ENCODE results near the gene SLC4A5.

SLC4A5 gene

GRCh38 chr2:74313497-74313896 is 29.7 kb downstream of the SLC4A5 start:
- TF ChIP-seq CTCF (IDR thresholded peaks at IDR 0.05): no peak

GRCh38 chr2:74312913-74313312 is 30.3 kb downstream of the SLC4A5 start:
- no peak for TF ChIP-seq CTCF (IDR thresholded peaks at IDR 0.05)

More at GRCh38 chr2:74313497-74313896, 29.7 kb downstream of the SLC4A5 start:
- no peak overlapping the region for H3K4me3 ChIP-seq (ENCODE audit: low read depth in 1 of 2, low read length in 1 of 2)
- no peaks in the 10 kb centered on the region for H3K4me1 ChIP-seq (ENCODE audit: control insufficient read depth in 1 of 2, insufficient read depth in 1 of 2, low read depth in 1 of 2, low read length in 1 of 2)
- no peaks in the 10 kb centered on the region for H3K36me3 ChIP-seq
- no peak overlapping the region for H3K27ac ChIP-seq
- no peaks in the 10 kb centered on the region for H3K27me3 ChIP-seq
- no peaks in the 10 kb centered on the region for H3K9me3 ChIP-seq

GRCh38 chr2:74307720-74308119 is 35.5 kb downstream of the SLC4A5 start:
- H3K4me3 ChIP-seq (ENCODE audit: low read depth in 1 of 2, low read length in 1 of 2): no peak overlapping the region
- no peak for TF ChIP-seq CTCF (IDR thresholded peaks at IDR 0.05)
- H3K27me3 ChIP-seq: no peaks in the 10 kb centered on the region
- H3K27ac ChIP-seq: no peak overlapping the region
- H3K4me1 ChIP-seq (ENCODE audit: control insufficient read depth in 1 of 2, insufficient read depth in 1 of 2, low read depth in 1 of 2, low read length in 1 of 2): no peaks in the 10 kb centered on the region
- no peaks in the 10 kb centered on the region for H3K9me3 ChIP-seq
- H3K36me3 ChIP-seq: no peaks in the 10 kb centered on the region

More at GRCh38 chr2:74312913-74313312, 30.3 kb downstream of the SLC4A5 start:
- Histone ChIP-seq H3K9me3 (no peaks in the 10 kb centered on the region), H3K27me3 (no peaks in the 10 kb centered on the region), H3K4me3 (ENCODE audit: low read depth in 1 of 2, low read length in 1 of 2) (no peak overlapping the region), H3K4me1 (ENCODE audit: control insufficient read depth in 1 of 2, insufficient read depth in 1 of 2, low read depth in 1 of 2, low read length in 1 of 2) (no peaks in the 10 kb centered on the region), H3K36me3 (no peaks in the 10 kb centered on the region), H3K27ac (no peak overlapping the region)

- Histone ChIP-seq H3K4me1 (ENCODE audit: control insufficient read depth in 1 of 2, insufficient read depth in 1 of 2, low read depth in 1 of 2, low read length in 1 of 2) (no peaks in the 10 kb centered on the region), H3K36me3 (no peaks in the 10 kb centered on the region), H3K4me3 (ENCODE audit: low read depth in 1 of 2, low read length in 1 of 2) (no peak overlapping the region), H3K9me3 (no peaks in the 10 kb centered on the region), H3K27me3 (no peaks in the 10 kb centered on the region), H3K27ac (no peak overlapping the region)
- no peak for TF ChIP-seq CTCF (IDR thresholded peaks at IDR 0.05)
Measured at GRCh38 chr2:74304332-74305148, 38.7 kb downstream of the SLC4A5 start.

- TF ChIP-seq CTCF (IDR thresholded peaks at IDR 0.05): no peak
Measured at GRCh38 chr2:74302865-74303264, 40.4 kb downstream of the SLC4A5 start.

More at GRCh38 chr2:74302865-74303264, 40.4 kb downstream of the SLC4A5 start:
- no peaks in the 10 kb centered on the region for H3K36me3 ChIP-seq
- no peak overlapping the region for H3K4me3 ChIP-seq (ENCODE audit: low read depth in 1 of 2, low read length in 1 of 2)
- H3K27ac ChIP-seq: no peak overlapping the region
- no peaks in the 10 kb centered on the region for H3K9me3 ChIP-seq
- H3K4me1 ChIP-seq (ENCODE audit: control insufficient read depth in 1 of 2, insufficient read depth in 1 of 2, low read depth in 1 of 2, low read length in 1 of 2): no peaks in the 10 kb centered on the region
- H3K27me3 ChIP-seq: no peaks in the 10 kb centered on the region

All from neutrophil (primary cell).